HEK293T (cell line): ENCODE data around the gene ANTXR1.

ENCODE experiments used
- CTCF ChIA-PET: fragments of 350-600 bp; formaldehyde crosslinking; extraction: SDS; loops from one replicate; lab custom pipeline; 2021; ENCODE audit warnings: antibody characterized with exemption, inconsistent platforms; lab: Yijun Ruan, JAX
- POLR2A ChIA-PET: fragments of 350-600 bp; formaldehyde crosslinking; extraction: SDS; loops from one replicate; lab custom pipeline; 2020; ENCODE audit warnings: antibody characterized with exemption, inconsistent platforms; lab: Yijun Ruan, JAX
- DNase-seq: peaks from one replicate; pipeline ENCODE4 v3.0.0; 2012; ENCODE audit warnings: mixed read lengths; ENCODE audit errors: extremely low spot score
- ARNT ChIP-seq: fragments of 450-650 bp; IDR thresholded peaks from 2 replicates; pipeline ENCODE4 v1.6.1; 2017; ENCODE audit warnings: mild to moderate bottlenecking
- BHLHE40 ChIP-seq: fragments of 450-650 bp; IDR thresholded peaks from 2 replicates; pipeline ENCODE4 v1.6.1; 2016; ENCODE audit warnings: mild to moderate bottlenecking, moderate library complexity, borderline replicate concordance
- CTBP1 ChIP-seq: fragments of 450-650 bp; IDR thresholded peaks from 2 replicates; pipeline ENCODE4 v1.6.1; 2016; ENCODE audit warnings: borderline replicate concordance
- ELF4 ChIP-seq: fragments of 450-650 bp; IDR thresholded peaks from 2 replicates; pipeline ENCODE4 v1.6.1; 2017; ENCODE audit warnings: antibody characterized with exemption
- FOXA1 ChIP-seq: fragments of 450-650 bp; IDR thresholded peaks from 2 replicates; pipeline ENCODE4 v1.6.1; 2016; ENCODE audit warnings: mild to moderate bottlenecking
- FOXK2 ChIP-seq: fragments of 450-650 bp; IDR thresholded peaks from 2 replicates; pipeline ENCODE4 v1.6.1; 2016; ENCODE audit warnings: mild to moderate bottlenecking
- FOXM1 ChIP-seq: fragments of 450-650 bp; IDR thresholded peaks from 2 replicates; pipeline ENCODE4 v1.6.1; 2017; ENCODE audit warnings: mild to moderate bottlenecking, borderline replicate concordance
- HDGF ChIP-seq: fragments of 450-650 bp; IDR thresholded peaks from 2 replicates; pipeline ENCODE4 v1.6.1; 2017; ENCODE audit warnings: antibody characterized with exemption, borderline replicate concordance
- L3MBTL2 ChIP-seq: fragments of 450-650 bp; conservative IDR thresholded peaks from 2 replicates; pipeline ENCODE4 v1.6.1; 2016; ENCODE audit warnings: mild to moderate bottlenecking
- LEF1 ChIP-seq: fragments of 450-650 bp; IDR thresholded peaks from 2 replicates; pipeline ENCODE4 v1.6.1; 2017; ENCODE audit warnings: mild to moderate bottlenecking, borderline replicate concordance
- NFRKB ChIP-seq: fragments of 450-650 bp; IDR thresholded peaks from 2 replicates; pipeline ENCODE4 v1.6.1; 2016; ENCODE audit warnings: mild to moderate bottlenecking, moderate library complexity
- PKNOX1 ChIP-seq: fragments of 450-650 bp; IDR thresholded peaks from 2 replicates; pipeline ENCODE4 v1.6.1; 2016
- SP1 ChIP-seq: fragments of 450-650 bp; IDR thresholded peaks from 2 replicates; pipeline ENCODE4 v1.6.1; 2017
- SUZ12 ChIP-seq: fragments of 450-650 bp; IDR thresholded peaks from 2 replicates; pipeline ENCODE4 v1.6.1; 2016; ENCODE audit warnings: mild to moderate bottlenecking
- TARDBP ChIP-seq: fragments of 450-650 bp; IDR thresholded peaks from 2 replicates; pipeline ENCODE4 v1.6.1; 2016
- ZNF384 ChIP-seq: fragments of 450-650 bp; IDR thresholded peaks from 2 replicates; pipeline ENCODE4 v1.6.1; 2016

The ANTXR1 gene

GRCh38 chr2:69269330-69269729, 256.4 kb downstream of the ANTXR1 start:
- POLR2A ChIA-PET: no interaction called here
- CTCF ChIA-PET: no interaction called here
- no peak for DNase-seq
- no peak for TF ChIP-seq SUZ12

GRCh38 chr2:69271831-69272257, 258.9 kb downstream of the ANTXR1 start:
- TF ChIP-seq HDGF: no peak
- no peak for TF ChIP-seq TARDBP
- TF ChIP-seq ARNT: no peak
- TF ChIP-seq ELF4: no peak
- no peak for TF ChIP-seq ZNF384
- no peak for TF ChIP-seq FOXM1
- no peak for TF ChIP-seq LEF1
- no peak for TF ChIP-seq NFRKB
- no peak for TF ChIP-seq SUZ12
- TF ChIP-seq SP1: no peak
- TF ChIP-seq L3MBTL2: no peak
- TF ChIP-seq FOXA1: no peak
- no peak for TF ChIP-seq FOXK2
- ChIA-PET CTCF (no interaction called here), POLR2A (no interaction called here)
- no peak for DNase-seq

GRCh38 chr2:69272803-69273471, 260.0 kb downstream of the ANTXR1 start:
- POLR2A ChIA-PET: no interaction called here

GRCh38 chr2:69275490-69275889, 262.5 kb downstream of the ANTXR1 start:
- DNase-seq: no peak
- TF ChIP-seq FOXA1: no peak
- no peak for TF ChIP-seq CTBP1
- no peak for TF ChIP-seq ZNF384
- TF ChIP-seq L3MBTL2: no peak
- POLR2A ChIA-PET: interaction anchor here (0.6 kb wide), 1 partner anchor 97 kb away, joined by 3 read pairs; no protein-coding TSS in a partner anchor
- CTCF ChIA-PET: no interaction called here

More at GRCh38 chr2:69272803-69273471, 260.0 kb downstream of the ANTXR1 start:
- CTCF ChIA-PET: no interaction called here
- no peak for DNase-seq
- TF ChIP-seq PKNOX1 (no peak), CTBP1 (no peak), L3MBTL2 (no peak), SP1 (no peak), BHLHE40 (no peak), SUZ12 (no peak), FOXA1 (no peak), ZNF384 (no peak), TARDBP (no peak), ELF4 (no peak), LEF1 (no peak), HDGF (no peak), FOXM1 (no peak)

GRCh38 chr2:69278366-69278765, 265.4 kb downstream of the ANTXR1 start:
- no peak for DNase-seq
- CTCF ChIA-PET: interaction anchor here (0.6 kb wide), 1 partner anchor 97 kb away, joined by 3 read pairs; no protein-coding TSS in a partner anchor
- POLR2A ChIA-PET: no interaction called here
- TF ChIP-seq HDGF (no peak), BHLHE40 (no peak), FOXK2 (no peak), PKNOX1 (no peak), FOXM1 (no peak), L3MBTL2 (no peak), ZNF384 (no peak), LEF1 (no peak), NFRKB (no peak), CTBP1 (no peak), ARNT (no peak), FOXA1 (no peak), TARDBP (no peak), SP1 (no peak), ELF4 (no peak), SUZ12 (no peak)

- TF ChIP-seq FOXM1 (no peak), BHLHE40 (no peak), ELF4 (no peak), SUZ12 (no peak), TARDBP (no peak), LEF1 (no peak), HDGF (no peak)
- no peak for DNase-seq
- ChIA-PET POLR2A (no interaction called here), CTCF (no interaction called here)
Observed at GRCh38 chr2:69279211-69279610, 266.2 kb downstream of the ANTXR1 start.

GRCh38 chr2:69279931-69280681, 267.1 kb downstream of the ANTXR1 start:
- TF ChIP-seq FOXK2: no peak
- TF ChIP-seq ZNF384: no peak
- TF ChIP-seq HDGF: no peak
- TF ChIP-seq L3MBTL2: no peak
- TF ChIP-seq SP1: no peak
- TF ChIP-seq LEF1: no peak
- no peak for TF ChIP-seq TARDBP
- no peak for TF ChIP-seq PKNOX1
- TF ChIP-seq FOXA1: no peak
- TF ChIP-seq ARNT: no peak
- TF ChIP-seq SUZ12: no peak
- no peak for TF ChIP-seq BHLHE40
- no peak for TF ChIP-seq ELF4
- no peak for TF ChIP-seq FOXM1
- no peak for TF ChIP-seq CTBP1
- TF ChIP-seq NFRKB: no peak
- DNase-seq: no peak
- CTCF ChIA-PET: interaction anchor here (0.6 kb wide), 1 partner anchor 360 kb away, joined by 3 read pairs; no protein-coding TSS in a partner anchor
- POLR2A ChIA-PET: no interaction called here
